IPS-NIHi7 (cell line): ENCODE data around the gene ADAMTS14.
A peak's percentile ranks its signal among the peaks of the same experiment; 100 is the strongest.

Experiments used
- DNase-seq: peaks from one replicate; pipeline ENCODE4 v3.0.0; 2012; ENCODE audit warnings: mixed read lengths; ENCODE audit errors: extremely low spot score

The ADAMTS14 gene

GRCh38 chr10:70694418-70695141 lies 22.3 kb downstream of the ADAMTS14 start:
- no peak for DNase-seq

GRCh38 chr10:70695241-70696030 lies 23.1 kb downstream of the ADAMTS14 start:
- DNase-seq: no peak

GRCh38 chr10:70698211-70698610 lies 25.9 kb downstream of the ADAMTS14 start:
- DNase-seq: no peak

GRCh38 chr10:70699063-70699658 lies 26.9 kb downstream of the ADAMTS14 start:
- DNase-seq: no peak

- DNase-seq: peak; percentile 68
These were observed 27.4 kb downstream of the ADAMTS14 start for GRCh38 chr10:70699659-70700174.

- no peak for DNase-seq
These were observed 30.0 kb downstream of the ADAMTS14 start for GRCh38 chr10:70702190-70702763.

- DNase-seq: no peak
These were observed 31.9 kb downstream of the ADAMTS14 start for GRCh38 chr10:70704211-70704610.

- DNase-seq: no peak
These were observed 33.0 kb downstream of the ADAMTS14 start for GRCh38 chr10:70705121-70705861.

- no peak for DNase-seq
These were observed 38.9 kb downstream of the ADAMTS14 start for GRCh38 chr10:70711177-70711576.

GRCh38 chr10:70711911-70712310 lies 39.6 kb downstream of the ADAMTS14 start:
- no peak for DNase-seq

- no peak for DNase-seq
These were observed 41.9 kb downstream of the ADAMTS14 start for GRCh38 chr10:70714245-70714644.

GRCh38 chr10:70714951-70715350 lies 42.6 kb downstream of the ADAMTS14 start:
- DNase-seq: no peak

- no peak for DNase-seq
These were observed 43.8 kb downstream of the ADAMTS14 start for GRCh38 chr10:70715853-70716795.

GRCh38 chr10:70722820-70723424 lies 50.6 kb downstream of the ADAMTS14 start:
- no peak for DNase-seq

- DNase-seq: no peak
These were observed 51.5 kb downstream of the ADAMTS14 start for GRCh38 chr10:70723771-70724170.

- no peak for DNase-seq
These were observed 54.7 kb downstream of the ADAMTS14 start for GRCh38 chr10:70726909-70727495.

GRCh38 chr10:70728328-70728727 lies 56.0 kb downstream of the ADAMTS14 start:
- DNase-seq: no peak

- no peak for DNase-seq
These were observed 57.6 kb downstream of the ADAMTS14 start for GRCh38 chr10:70729763-70730357.

GRCh38 chr10:70730955-70731354 lies 58.6 kb downstream of the ADAMTS14 start:
- no peak for DNase-seq
